Central memory CD4-positive, alpha-beta T cell (primary cell): ENCODE measurements around the gene DAZAP1.
"Not testable (repeated sequence)": the region's sequence is repeated elsewhere in the genome, so short reads cannot be mapped to it uniquely, and the experiment has no call there.

ENCODE experiments used
- DNase-seq: peaks from one replicate; pipeline ENCODE4 v3.0.0; 2022

Gene DAZAP1

GRCh38 chr19:1474765-1475351 lies 67.5 kb downstream of the DAZAP1 start:
- no peak for DNase-seq

- no peak for DNase-seq
These were observed 68.5 kb downstream of the DAZAP1 start for GRCh38 chr19:1475751-1476437.

- not testable (repeated sequence) for DNase-seq
These were observed 69.7 kb downstream of the DAZAP1 start for GRCh38 chr19:1477056-1477455.

- peak; percentile 86 for DNase-seq
These were observed 71.7 kb downstream of the DAZAP1 start, which contains the start of gene C19orf25 for GRCh38 chr19:1478934-1479707. TSS of gene C19orf25 (minus strand) at chr19:1479215. CDS start at chr19:1478903, 312 bp downstream.

- no peak for DNase-seq
These were observed 74.0 kb downstream of the DAZAP1 start for GRCh38 chr19:1481224-1481892.

- DNase-seq, result no peak
These were observed 74.5 kb downstream of the DAZAP1 start for GRCh38 chr19:1481893-1482360.

- DNase-seq, result no peak
These were observed 75.2 kb downstream of the DAZAP1 start for GRCh38 chr19:1482361-1483130.

GRCh38 chr19:1483131-1483978 lies 76.0 kb downstream of the DAZAP1 start:
- no peak for DNase-seq

- DNase-seq, result no peak
These were observed 76.6 kb downstream of the DAZAP1 start for GRCh38 chr19:1483979-1484428.
